GM12873 (cell line): Measurements from ENCODE around the gene SLC35F6.

ENCODE experiments used
- CTCF ChIP-seq: IDR thresholded peaks from 2 replicates; pipeline ENCODE4 v1.5.1; 2012; ENCODE audit warnings: low read depth, mild to moderate bottlenecking, moderate library complexity, low read length, control low read depth; ENCODE audit not compliant: insufficient read depth; ENCODE audit errors: missing control alignments

SLC35F6 gene

DNA sequence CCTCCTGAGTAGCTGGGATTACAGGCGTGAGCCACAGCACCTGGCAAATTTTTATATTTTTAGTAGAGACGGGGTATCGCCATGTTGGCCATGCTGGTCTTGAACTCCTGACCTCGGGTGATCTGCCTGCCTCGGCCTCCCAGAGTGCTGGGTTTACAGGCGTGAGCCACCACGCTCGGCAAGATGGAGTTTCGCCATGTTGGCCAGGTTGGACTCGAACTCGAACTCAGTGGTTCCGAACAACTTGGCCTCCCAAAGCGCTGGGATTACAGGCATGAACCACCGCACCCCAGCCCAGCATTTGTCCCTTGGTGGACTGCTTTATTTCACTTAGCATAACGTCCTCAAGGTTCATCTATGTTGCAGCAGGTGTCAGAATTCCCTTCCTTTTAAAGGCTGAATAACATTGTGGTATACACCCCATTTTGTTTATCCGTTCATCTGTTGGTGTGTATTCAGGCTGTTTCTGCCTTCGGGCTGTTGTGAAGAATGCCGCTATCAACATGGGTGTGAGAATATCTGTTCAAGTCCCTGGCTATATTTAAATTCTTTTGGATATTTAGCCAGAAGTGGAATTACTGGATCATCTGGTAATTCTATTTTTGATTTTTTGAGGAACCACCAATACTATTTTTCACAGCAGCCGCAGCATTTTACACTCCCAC, 20.6 kb downstream of the SLC35F6 start:
- no peak for TF ChIP-seq CTCF

DNA sequence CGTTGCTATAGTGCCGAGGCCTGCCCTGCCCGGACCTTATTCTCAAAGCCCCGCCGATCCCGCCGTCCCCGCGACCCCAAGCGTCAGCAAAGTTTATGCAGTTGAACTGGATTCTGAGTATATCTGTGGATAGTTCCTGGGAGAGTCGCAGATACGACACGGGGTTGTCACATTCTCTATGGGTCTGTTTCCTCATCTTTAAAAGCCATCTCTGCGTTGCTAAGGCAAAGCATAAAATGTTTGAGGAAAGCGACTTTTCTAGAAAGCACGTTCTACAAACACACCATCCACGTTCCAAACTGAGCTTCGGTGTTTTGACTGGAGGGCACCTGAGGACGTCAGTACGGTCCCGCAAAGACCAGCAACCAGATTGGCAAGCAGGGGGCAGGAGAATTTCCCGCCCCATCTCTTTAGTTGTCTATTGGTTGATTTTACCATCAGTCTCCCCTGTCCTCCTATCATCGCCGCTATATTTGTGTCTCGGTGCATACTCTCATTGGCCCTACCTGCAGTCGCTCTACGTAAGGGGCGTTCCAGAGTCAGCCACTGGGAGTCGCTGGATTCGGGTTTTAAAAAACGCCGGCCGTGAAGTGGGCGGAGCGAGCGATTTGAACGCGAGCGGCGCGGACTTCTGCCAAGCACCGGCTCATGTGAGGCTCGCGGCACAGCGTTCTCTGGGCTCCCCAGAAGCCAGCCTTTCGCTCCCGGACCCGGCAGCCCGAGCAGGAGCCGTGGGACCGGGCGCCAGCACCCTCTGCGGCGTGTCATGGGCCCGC, 21.5 kb downstream of the SLC35F6 start, which contains the start of gene CENPA:
Gene CENPA, plus strand, starts transcription at position 626 of the 776 bp plus-strand sequence. Its CDS starts 141 bp downstream, at position 767.
- peak; percentile 14 for TF ChIP-seq CTCF

DNA sequence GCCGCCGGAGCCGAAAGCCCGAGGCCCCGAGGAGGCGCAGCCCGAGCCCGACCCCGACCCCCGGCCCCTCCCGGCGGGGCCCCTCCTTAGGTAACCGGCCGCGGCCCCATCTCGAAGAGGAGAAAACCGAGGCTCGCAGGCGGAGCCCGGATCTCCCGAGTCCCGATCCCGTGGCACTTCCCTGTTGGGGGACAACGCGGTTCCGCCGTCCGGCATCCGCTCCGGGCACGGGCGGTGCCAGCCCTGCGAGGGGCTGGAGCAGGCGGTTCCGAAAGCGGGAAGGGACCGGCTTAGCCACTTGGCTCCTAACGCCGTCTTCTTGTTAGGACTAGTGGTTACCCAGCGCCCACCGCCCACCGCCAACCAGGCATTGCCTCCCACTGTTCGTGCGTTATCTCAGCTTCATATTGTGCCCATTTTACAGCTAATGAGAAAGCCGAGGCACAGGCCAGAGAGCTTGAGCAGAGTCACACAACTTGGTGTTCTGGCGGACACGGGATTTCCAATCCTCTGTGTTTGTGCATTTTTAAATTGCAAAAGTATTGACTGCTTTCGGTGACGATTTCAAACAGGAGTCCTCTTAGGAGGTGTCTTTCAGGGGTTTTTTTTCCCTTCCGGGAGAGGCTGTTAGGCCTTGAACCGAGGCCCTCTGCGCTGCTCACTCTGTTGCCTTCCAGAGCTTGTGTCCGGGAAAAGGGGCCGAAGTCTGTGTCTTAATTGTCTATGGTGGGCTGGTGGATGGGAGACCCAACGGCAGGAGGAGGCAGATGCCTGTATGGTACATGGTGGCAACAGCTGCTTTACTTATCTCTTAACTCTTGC, 22.3 kb downstream of the SLC35F6 start:
- TF ChIP-seq CTCF, result no peak

GRCh38 chr2:26792720-26793119, 28.6 kb downstream of the SLC35F6 start:
- TF ChIP-seq CTCF, result no peak

- TF ChIP-seq CTCF, result no peak
These were observed 29.4 kb downstream of the SLC35F6 start for GRCh38 chr2:26793518-26793917.

DNA sequence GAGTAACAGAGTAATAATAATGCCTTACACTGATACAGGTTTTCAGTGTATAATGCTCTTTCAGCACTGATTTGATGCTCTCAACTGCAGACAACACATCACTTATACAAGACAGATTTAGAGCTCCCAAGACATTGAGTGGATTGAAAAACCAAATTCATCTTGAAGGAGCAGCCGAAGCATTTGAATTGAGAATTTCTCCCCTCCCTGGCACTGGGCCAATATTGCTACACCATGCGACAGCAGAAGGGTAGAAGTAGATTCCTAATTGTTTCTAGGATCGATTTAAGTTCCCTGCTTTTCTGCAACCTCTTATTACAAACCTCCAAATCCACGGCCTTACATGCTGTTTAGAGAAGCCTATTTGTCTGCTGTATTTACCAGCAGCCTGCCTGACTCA, 37.2 kb downstream of the SLC35F6 start:
- TF ChIP-seq CTCF, result no peak

DNA sequence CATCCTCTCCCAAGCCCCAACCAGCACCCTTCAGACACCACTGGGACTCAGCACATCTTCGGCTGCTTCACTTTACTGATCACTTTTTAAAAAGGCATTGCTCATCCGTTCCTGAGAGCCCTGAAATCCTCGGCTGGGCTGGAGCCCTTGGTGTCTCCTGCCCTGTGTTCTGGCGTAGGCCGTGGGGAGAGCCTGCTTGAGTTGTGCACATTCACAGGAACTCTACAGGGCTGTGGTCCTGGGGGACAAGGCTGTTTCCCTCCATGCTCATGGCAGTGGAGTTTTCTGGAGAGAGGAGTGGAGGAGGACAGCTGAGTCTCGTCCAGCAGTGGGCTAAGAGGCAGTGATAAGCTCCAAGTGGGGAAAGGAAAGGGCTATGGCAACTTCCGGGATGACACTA, 37.7 kb downstream of the SLC35F6 start:
- no peak for TF ChIP-seq CTCF
